Hypothalamus (tissue), 51 donors: Measurements from ENCODE around the gene SYVN1.
A peak's percentile ranks its signal among the peaks of the same experiment; 100 is the strongest.
"Not testable (repeated sequence)": the region's sequence is repeated elsewhere in the genome, so short reads cannot be mapped to it uniquely, and the experiment has no call there.

Experiments used
- DNase-seq, 51 donors: peaks; one replicate each; lab custom pipeline; 2025; lab: John Stamatoyannopoulos, UW

Gene SYVN1

GRCh38 chr11:65134240-65134951, at the start of gene SYVN1:
TSS of gene SYVN1 (minus strand) at chr11:65134519. CDS start at chr11:65133601, 918 bp downstream.
- DNase-seq = peak; percentile 63 to 98 (median 87)

- DNase-seq = no peak
Measured at GRCh38 chr11:65183201-65183891, 49.0 kb upstream of the SYVN1 start.

- peak in 14 of 51 donors; percentile 12 to 34 (median 22) for DNase-seq
Measured at GRCh38 chr11:65182258-65183170, 48.2 kb upstream of the SYVN1 start.

GRCh38 chr11:65181569-65182257, 47.4 kb upstream of the SYVN1 start, which contains the start of gene CAPN1:
TSS of gene CAPN1 (plus strand) at chr11:65181928. CDS start at chr11:65182702, 774 bp downstream.
- peak in 27 of 51 donors; percentile 18 to 67 (median 33) for DNase-seq

- DNase-seq = peak in 20 of 51 donors; percentile 8 to 60 (median 29)
Measured at GRCh38 chr11:65180877-65181568, 46.7 kb upstream of the SYVN1 start.

- DNase-seq = not testable (repeated sequence)
Measured at GRCh38 chr11:65174571-65175010, 40.3 kb upstream of the SYVN1 start.

- DNase-seq = no peak
Measured at GRCh38 chr11:65172600-65172999, 38.3 kb upstream of the SYVN1 start.

GRCh38 chr11:65170058-65170534, 35.8 kb upstream of the SYVN1 start, which contains the start of gene SPDYC:
TSS of gene SPDYC (plus strand) at chr11:65170233. CDS start at chr11:65171358, 1,125 bp downstream.
- no peak for DNase-seq

- DNase-seq = no peak
Measured at GRCh38 chr11:65169164-65169641, 34.9 kb upstream of the SYVN1 start.

- DNase-seq = no peak
Measured at GRCh38 chr11:65167656-65168055, 33.3 kb upstream of the SYVN1 start.

- DNase-seq = no peak
Measured at GRCh38 chr11:65166893-65167292, 32.6 kb upstream of the SYVN1 start.

- no peak for DNase-seq
Measured at GRCh38 chr11:65165410-65166317, 31.3 kb upstream of the SYVN1 start.

GRCh38 chr11:65163684-65164083, 29.4 kb upstream of the SYVN1 start:
- no peak for DNase-seq

GRCh38 chr11:65160643-65161042, 26.3 kb upstream of the SYVN1 start:
- DNase-seq = no peak

- DNase-seq = no peak
Measured at GRCh38 chr11:65159012-65159411, 24.7 kb upstream of the SYVN1 start.

GRCh38 chr11:65157336-65157735, 23.0 kb upstream of the SYVN1 start:
- DNase-seq = no peak

GRCh38 chr11:65156926-65157325, 22.6 kb upstream of the SYVN1 start:
- no peak for DNase-seq

- no peak for DNase-seq
Measured at GRCh38 chr11:65156256-65156655, 21.9 kb upstream of the SYVN1 start.
